Stomach smooth muscle (tissue), 2 donors: ENCODE results near the gene IL1F10.

Source experiments
- H3K27ac ChIP-seq: one replicate; pipeline ENCODE4 v1.7.0; 2013; ENCODE audit warnings: mild to moderate bottlenecking, low read length, inconsistent platforms
- H3K27me3 ChIP-seq, 2 donors: one replicate each; pipeline ENCODE4 v1.7.0; 2013; ENCODE audit warnings: low read length in 2 of 2; ENCODE audit not compliant: insufficient read depth in 2 of 2, control insufficient read depth in 1 of 2
- H3K36me3 ChIP-seq, 2 donors: one replicate each; pipeline ENCODE4 v1.7.0; 2013; ENCODE audit warnings: low read length in 2 of 2; ENCODE audit not compliant: control insufficient read depth in 2 of 2, insufficient read depth in 2 of 2
- H3K4me1 ChIP-seq: one replicate; pipeline ENCODE4 v1.7.0; 2013; ENCODE audit warnings: low read length; ENCODE audit not compliant: control insufficient read depth, insufficient read depth
- H3K4me3 ChIP-seq, 2 donors: one replicate each; pipeline ENCODE4 v1.7.0; 2013; ENCODE audit warnings: low read length in 2 of 2
- H3K9ac ChIP-seq, 2 donors: one replicate each; pipeline ENCODE4 v1.7.0; 2013; ENCODE audit warnings: low read length in 2 of 2, mild to moderate bottlenecking in 1 of 2
- H3K9me3 ChIP-seq, 2 donors: one replicate each; pipeline ENCODE4 v1.7.0; 2013; ENCODE audit warnings: low read length in 2 of 2; ENCODE audit not compliant: control insufficient read depth in 2 of 2
- donor health status: healthy.
- donor health status: Pancreatic carcinoma.

IL1F10 gene

DNA sequence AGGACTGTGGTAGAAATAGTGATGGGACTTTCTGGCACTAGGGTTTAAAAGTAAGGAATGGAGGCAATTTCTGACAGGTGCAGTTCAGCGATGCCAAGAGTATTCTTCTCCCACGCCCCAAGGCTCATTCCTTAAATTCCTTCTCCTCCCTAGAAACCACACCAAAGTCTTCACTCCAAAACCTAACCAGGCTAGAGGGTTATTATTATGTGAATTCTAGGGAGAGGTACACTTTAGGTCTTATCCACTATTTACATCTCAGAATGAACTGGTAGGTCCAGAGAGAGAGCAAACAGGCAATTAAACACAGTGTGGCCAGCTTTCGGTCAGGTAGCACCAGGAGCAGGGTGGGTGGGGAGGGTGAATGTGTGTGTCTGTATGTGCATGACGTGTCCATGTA is 11.4 kb downstream of the IL1F10 start:
- no peaks in the 10 kb centered on the region for H3K4me1 ChIP-seq
- H3K36me3 ChIP-seq = no peaks in the 10 kb centered on the region
- H3K9ac ChIP-seq = no peak overlapping the region
- no peaks in the 10 kb centered on the region for H3K9me3 ChIP-seq
- H3K4me3 ChIP-seq = no peak overlapping the region
- no peak overlapping the region for H3K27ac ChIP-seq
- peaks cover 0 to 4% of the 10 kb centered on the region in 2 donors for H3K27me3 ChIP-seq

DNA sequence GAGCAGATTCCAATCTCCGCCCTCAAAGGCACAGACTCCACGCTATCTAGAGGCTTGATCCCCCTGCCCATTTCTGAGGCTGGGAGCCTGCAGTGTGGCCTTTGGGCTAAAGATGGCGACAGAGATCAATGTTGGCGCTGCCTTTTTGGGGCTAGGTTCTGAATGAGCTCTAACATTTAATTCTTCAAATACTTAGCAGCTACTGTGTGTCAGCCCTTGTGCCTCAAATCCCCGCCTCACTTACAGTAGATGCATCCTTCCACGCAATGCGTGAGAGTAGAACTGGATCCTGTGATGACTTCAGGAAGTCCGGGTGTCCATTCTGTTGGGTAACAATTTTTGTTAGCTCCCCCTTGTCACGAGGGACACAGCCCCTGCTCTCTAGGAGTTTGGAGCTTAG is 12.4 kb downstream of the IL1F10 start:
- Histone ChIP-seq H3K36me3 (no peaks in the 10 kb centered on the region), H3K27ac (no peak overlapping the region), H3K27me3 (peaks cover 0 to 4% of the 10 kb centered on the region in 2 donors)

GRCh38 chr2:113081488-113082210 is 13.9 kb downstream of the IL1F10 start:
- no peak overlapping the region for H3K9ac ChIP-seq
- peaks cover 0 to 4% of the 10 kb centered on the region in 2 donors for H3K27me3 ChIP-seq
- H3K9me3 ChIP-seq = no peaks in the 10 kb centered on the region
- no peaks in the 10 kb centered on the region for H3K36me3 ChIP-seq
- no peaks in the 10 kb centered on the region for H3K4me1 ChIP-seq
- H3K4me3 ChIP-seq = no peak overlapping the region
- no peak overlapping the region for H3K27ac ChIP-seq

More for the DNA sequence above, 12.4 kb downstream of the IL1F10 start:
- H3K9me3 ChIP-seq = no peaks in the 10 kb centered on the region
- no peak overlapping the region for H3K9ac ChIP-seq
- H3K4me1 ChIP-seq = no peaks in the 10 kb centered on the region
- H3K4me3 ChIP-seq = no peak overlapping the region

- H3K9ac ChIP-seq = no peak overlapping the region
- no peaks in the 10 kb centered on the region for H3K36me3 ChIP-seq
- H3K27ac ChIP-seq = no peak overlapping the region
- no peaks in the 10 kb centered on the region for H3K9me3 ChIP-seq
- H3K4me3 ChIP-seq = no peak overlapping the region
- peaks cover 0 to 4% of the 10 kb centered on the region in 2 donors for H3K27me3 ChIP-seq
- no peaks in the 10 kb centered on the region for H3K4me1 ChIP-seq
Observed at GRCh38 chr2:113083296-113083695, 15.5 kb downstream of the IL1F10 start.

GRCh38 chr2:113084249-113085000 is 16.7 kb downstream of the IL1F10 start:
- Histone ChIP-seq H3K36me3 (no peaks in the 10 kb centered on the region), H3K4me1 (no peaks in the 10 kb centered on the region), H3K4me3 (no peak overlapping the region), H3K27ac (no peak overlapping the region), H3K27me3 (peaks cover 0 to 4% of the 10 kb centered on the region in 2 donors), H3K9me3 (no peaks in the 10 kb centered on the region), H3K9ac (no peak overlapping the region)

GRCh38 chr2:113085542-113085941 is 17.8 kb downstream of the IL1F10 start:
- Histone ChIP-seq H3K9ac (no peak overlapping the region), H3K4me3 (no peak overlapping the region), H3K27me3 (peaks cover 0 to 4% of the 10 kb centered on the region in 2 donors), H3K4me1 (no peaks in the 10 kb centered on the region), H3K9me3 (no peaks in the 10 kb centered on the region), H3K36me3 (no peaks in the 10 kb centered on the region), H3K27ac (no peak overlapping the region)

GRCh38 chr2:113088213-113088992 is 20.6 kb downstream of the IL1F10 start:
- Histone ChIP-seq H3K27me3 (no peaks in the 10 kb centered on the region), H3K27ac (no peak overlapping the region), H3K4me1 (no peaks in the 10 kb centered on the region), H3K4me3 (no peak overlapping the region), H3K9ac (no peak overlapping the region), H3K9me3 (no peaks in the 10 kb centered on the region), H3K36me3 (no peaks in the 10 kb centered on the region)

- H3K4me3 ChIP-seq = no peak overlapping the region
- H3K36me3 ChIP-seq = no peaks in the 10 kb centered on the region
- no peak overlapping the region for H3K9ac ChIP-seq
- no peak overlapping the region for H3K27ac ChIP-seq
- no peaks in the 10 kb centered on the region for H3K27me3 ChIP-seq
- no peaks in the 10 kb centered on the region for H3K9me3 ChIP-seq
- no peaks in the 10 kb centered on the region for H3K4me1 ChIP-seq
Observed at GRCh38 chr2:113089916-113090315, 22.1 kb downstream of the IL1F10 start.

DNA sequence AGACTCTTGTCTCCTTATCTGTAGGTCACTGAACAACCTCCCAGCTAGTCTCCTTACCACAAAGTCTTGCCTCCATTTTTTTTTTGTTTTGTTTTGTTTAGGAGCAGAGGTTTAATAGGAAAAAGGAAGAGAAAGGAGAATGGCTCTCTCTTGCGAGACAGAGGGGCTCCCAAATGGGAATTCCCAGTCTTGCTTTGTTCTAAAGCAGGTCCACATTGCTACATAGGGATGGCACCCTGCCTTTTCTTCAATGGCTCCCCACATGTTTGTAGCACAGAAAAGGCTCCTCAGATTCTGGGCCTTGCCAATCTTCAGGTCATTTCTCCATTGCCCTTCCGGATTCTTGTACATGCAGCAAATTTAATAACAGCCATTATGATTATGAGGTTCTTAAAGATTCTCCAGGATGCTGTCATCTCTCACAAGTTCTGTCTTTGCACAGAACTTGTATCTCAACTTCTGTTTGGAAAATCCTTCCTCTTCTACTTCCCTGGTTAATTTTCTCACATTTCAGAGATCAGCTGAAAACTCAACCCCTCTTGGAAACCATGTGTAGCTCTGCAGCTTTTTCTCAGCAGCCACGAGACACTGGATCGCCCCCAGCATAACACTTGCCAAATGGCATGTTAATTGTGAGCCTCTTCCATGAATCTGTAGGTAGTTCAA is 23.6 kb downstream of the IL1F10 start:
- H3K27ac ChIP-seq = no peak overlapping the region

GRCh38 chr2:113092864-113093612 is 25.3 kb downstream of the IL1F10 start:
- H3K27me3 ChIP-seq = no peaks in the 10 kb centered on the region

More for the DNA sequence above, 23.6 kb downstream of the IL1F10 start:
- H3K9me3 ChIP-seq = no peaks in the 10 kb centered on the region
- no peaks in the 10 kb centered on the region for H3K36me3 ChIP-seq
- H3K27me3 ChIP-seq = no peaks in the 10 kb centered on the region
- no peaks in the 10 kb centered on the region for H3K4me1 ChIP-seq
- no peak overlapping the region for H3K4me3 ChIP-seq
- no peak overlapping the region for H3K9ac ChIP-seq

More at GRCh38 chr2:113092864-113093612, 25.3 kb downstream of the IL1F10 start:
- Histone ChIP-seq H3K9me3 (no peaks in the 10 kb centered on the region), H3K27ac (no peak overlapping the region), H3K4me3 (no peak overlapping the region), H3K9ac (no peak overlapping the region), H3K36me3 (no peaks in the 10 kb centered on the region), H3K4me1 (no peaks in the 10 kb centered on the region)
